GM21526 (cell line): ENCODE results near the gene NRN1L.

Source experiments
- ATAC-seq: cut with Tn5 transposase; IDR thresholded peaks from one replicate; pipeline ENCODE4 v1.9.1; 2021; ENCODE audit warnings: moderate library complexity; ENCODE audit not compliant: unreplicated experiment, low FRiP score

The NRN1L gene

GRCh38 chr16:67915831-67916723, 31.4 kb downstream of the NRN1L start:
- no peak for ATAC-seq

GRCh38 chr16:67917140-67917851, 32.6 kb downstream of the NRN1L start:
- ATAC-seq: no peak

- no peak for ATAC-seq
Observed at GRCh38 chr16:67917852-67918236, 33.2 kb downstream of the NRN1L start.

GRCh38 chr16:67919622-67920221, 35.0 kb downstream of the NRN1L start:
- no peak for ATAC-seq

- no peak for ATAC-seq
Observed at GRCh38 chr16:67922221-67922620, 37.5 kb downstream of the NRN1L start.

- ATAC-seq: no peak
Observed at GRCh38 chr16:67922740-67923139, 38.1 kb downstream of the NRN1L start.

GRCh38 chr16:67923414-67924116, 38.9 kb downstream of the NRN1L start:
- ATAC-seq: no peak

GRCh38 chr16:67924140-67924906, 39.6 kb downstream of the NRN1L start:
- ATAC-seq: no peak

- ATAC-seq: no peak
Observed at GRCh38 chr16:67926181-67926750, 41.6 kb downstream of the NRN1L start.

GRCh38 chr16:67927131-67927941, 42.7 kb downstream of the NRN1L start:
- ATAC-seq: no peak

GRCh38 chr16:67928147-67928546, 43.5 kb downstream of the NRN1L start:
- no peak for ATAC-seq

GRCh38 chr16:67928561-67929364, 44.1 kb downstream of the NRN1L start:
- no peak for ATAC-seq

- no peak for ATAC-seq
Observed at GRCh38 chr16:67930191-67930590, 45.5 kb downstream of the NRN1L start.

GRCh38 chr16:67930678-67931211, 46.1 kb downstream of the NRN1L start:
- ATAC-seq: no peak

GRCh38 chr16:67931712-67932461, 47.2 kb downstream of the NRN1L start, which contains the start of gene CTRL:
TSS of gene CTRL (minus strand) at chr16:67931862. CDS start at chr16:67931852, 10 bp downstream.
- ATAC-seq: no peak

- no peak for ATAC-seq
Observed at GRCh38 chr16:67932462-67932840, 47.8 kb downstream of the NRN1L start.

GRCh38 chr16:67933805-67934204, 49.1 kb downstream of the NRN1L start:
- no peak for ATAC-seq
